Esophagus squamous epithelium (tissue), 4 donors: ENCODE measurements around the gene BNIP3.

ENCODE experiments used
- CTCF ChIP-seq, 6 experiments: fragments of 450-650 bp in 4 of 6; fragments of 200-600 bp in 2 of 6; sonication (generic) in 2 of 6; IDR thresholded peaks; one replicate each; pipeline ENCODE4 v1.5.1; 2016 to 2019; ENCODE audit warnings: antibody characterized with exemption in 6 of 6, mild to moderate bottlenecking in 4 of 6, moderate library complexity in 4 of 6
- POLR2A ChIP-seq, 4 donors: fragments of 450-650 bp; IDR thresholded peaks; one replicate each; pipeline ENCODE4 v1.6.1; 2017; ENCODE audit warnings: antibody characterized with exemption in 4 of 4, mild to moderate bottlenecking in 4 of 4, moderate library complexity in 3 of 4

- TF ChIP-seq CTCF (IDR thresholded peaks at IDR 0.05) (peak in 2 of 6 experiments; percentile 18 to 40), POLR2A (IDR thresholded peaks at IDR 0.05) (no peak)
Observed at GRCh38 chr10:131943021-131943814, 38.5 kb downstream of the BNIP3 start.
